ENCODE results near the gene TPCN2. TPM values are rescaled to one million over a fixed set of nuclear protein-coding genes. Genes with fewer than 3 reads are reported as not detected.

TPCN2 gene
- polyA plus RNA-seq, 3 donors: 29.3 to 52.8 (median 31.5) TPM

DNA sequence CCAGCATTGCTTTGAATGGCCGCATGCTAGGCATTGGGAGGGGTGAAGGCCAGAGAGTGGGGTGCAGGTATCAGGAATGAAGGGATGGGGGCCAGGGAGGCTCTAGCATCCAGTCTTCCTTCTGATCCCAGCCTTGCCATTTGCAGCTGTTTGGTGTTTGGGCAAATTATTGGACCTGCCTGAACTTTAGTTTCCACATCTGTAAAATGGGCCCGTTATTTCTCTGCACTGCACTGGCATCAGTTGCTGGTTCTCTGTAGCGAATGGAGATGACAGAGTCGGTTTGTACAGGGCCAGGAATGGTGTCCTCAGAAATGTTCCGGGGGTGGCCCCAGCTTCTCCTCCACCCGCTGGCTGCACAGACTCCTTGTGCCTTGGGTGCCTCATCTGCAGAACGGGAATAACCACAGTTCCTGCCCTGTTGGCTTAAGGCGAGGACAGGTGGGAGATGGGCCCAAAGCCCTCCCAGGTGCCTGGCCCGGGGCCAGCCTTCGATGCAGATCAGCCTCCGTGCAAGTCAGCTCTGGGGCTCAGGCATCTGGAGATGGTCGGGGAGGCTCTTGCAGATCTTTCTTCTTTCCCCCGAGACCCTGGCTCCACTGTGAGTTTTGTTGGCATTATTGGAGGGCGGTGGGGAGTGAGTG is 55.6 kb downstream of the TPCN2 start:
- Histone ChIP-seq H3K79me2 (ENCODE audit: insufficient read depth, low read length) (no peaks in the 10 kb centered on the region), H4K20me1 (ENCODE audit: insufficient read depth, low read length) (peaks cover 9% of the 10 kb centered on the region), H3K4me1 (ENCODE audit: control insufficient read depth in 1 of 2, insufficient read depth in 2 of 2, low read length in 2 of 2) (no peaks in the 10 kb centered on the region), H3K27me3 (ENCODE audit: control insufficient read depth in 2 of 2, insufficient read depth in 2 of 2, low read length in 2 of 2) (peaks cover 0 to under 1% of the 10 kb centered on the region in 2 donors), H3K4me2 (replicated peaks; ENCODE audit: extremely low read depth, low read length, poor library complexity, severe bottlenecking) (no peak overlapping the region), H3K36me3 (replicated peaks in 1 of 2; ENCODE audit: control insufficient read depth in 1 of 2, insufficient read depth in 2 of 2, low read length in 2 of 2) (no peaks in the 10 kb centered on the region), H3K9me3 (replicated peaks in 1 of 2; ENCODE audit: control insufficient read depth in 1 of 2, insufficient read depth in 1 of 2, low read length in 2 of 2) (peaks cover 0 to 10% of the 10 kb centered on the region in 2 donors), H3K9ac (ENCODE audit: insufficient read depth, low read length, poor library complexity, severe bottlenecking) (no peak overlapping the region), H2AFZ (ENCODE audit: insufficient read depth, low read depth, low read length, poor library complexity, severe bottlenecking) (no peak overlapping the region), H3K27ac (ENCODE audit: low read depth in 1 of 2, low read length in 2 of 2) (no peak overlapping the region), H3K4me3 (replicated peaks in 1 of 3; ENCODE audit: low read depth in 2 of 3, low read length in 3 of 3) (no peak overlapping the region)
- WGBS (ENCODE audit: insufficient coverage): 94% methylated on average over 14 of the region's 14 CpGs
- Mint-ChIP-seq H3K4me3 (no peak overlapping the region), H3K4me1 (peaks cover 1% of the 10 kb centered on the region), H3K27ac (no peak overlapping the region), H3K36me3 (no peaks in the 10 kb centered on the region), H3K27me3 (ENCODE audit: low read depth in 3 of 3) (peaks cover 7 to 26% (median 17%) of the 10 kb centered on the region in 3 donors), H3K9me3 (peaks cover 2 to 11% (median 5%) of the 10 kb centered on the region in 7 donors)
- no peak for DNase-seq
- intact Hi-C loops (cut with micrococcal nuclease): no loop called here
- TF ChIP-seq, protein P1, sequence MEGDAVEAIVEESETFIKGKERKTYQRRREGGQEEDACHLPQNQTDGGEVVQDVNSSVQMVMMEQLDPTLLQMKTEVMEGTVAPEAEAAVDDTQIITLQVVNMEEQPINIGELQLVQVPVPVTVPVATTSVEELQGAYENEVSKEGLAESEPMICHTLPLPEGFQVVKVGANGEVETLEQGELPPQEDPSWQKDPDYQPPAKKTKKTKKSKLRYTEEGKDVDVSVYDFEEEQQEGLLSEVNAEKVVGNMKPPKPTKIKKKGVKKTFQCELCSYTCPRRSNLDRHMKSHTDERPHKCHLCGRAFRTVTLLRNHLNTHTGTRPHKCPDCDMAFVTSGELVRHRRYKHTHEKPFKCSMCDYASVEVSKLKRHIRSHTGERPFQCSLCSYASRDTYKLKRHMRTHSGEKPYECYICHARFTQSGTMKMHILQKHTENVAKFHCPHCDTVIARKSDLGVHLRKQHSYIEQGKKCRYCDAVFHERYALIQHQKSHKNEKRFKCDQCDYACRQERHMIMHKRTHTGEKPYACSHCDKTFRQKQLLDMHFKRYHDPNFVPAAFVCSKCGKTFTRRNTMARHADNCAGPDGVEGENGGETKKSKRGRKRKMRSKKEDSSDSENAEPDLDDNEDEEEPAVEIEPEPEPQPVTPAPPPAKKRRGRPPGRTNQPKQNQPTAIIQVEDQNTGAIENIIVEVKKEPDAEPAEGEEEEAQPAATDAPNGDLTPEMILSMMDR (IDR thresholded peaks at IDR 0.05): no peak

DNA sequence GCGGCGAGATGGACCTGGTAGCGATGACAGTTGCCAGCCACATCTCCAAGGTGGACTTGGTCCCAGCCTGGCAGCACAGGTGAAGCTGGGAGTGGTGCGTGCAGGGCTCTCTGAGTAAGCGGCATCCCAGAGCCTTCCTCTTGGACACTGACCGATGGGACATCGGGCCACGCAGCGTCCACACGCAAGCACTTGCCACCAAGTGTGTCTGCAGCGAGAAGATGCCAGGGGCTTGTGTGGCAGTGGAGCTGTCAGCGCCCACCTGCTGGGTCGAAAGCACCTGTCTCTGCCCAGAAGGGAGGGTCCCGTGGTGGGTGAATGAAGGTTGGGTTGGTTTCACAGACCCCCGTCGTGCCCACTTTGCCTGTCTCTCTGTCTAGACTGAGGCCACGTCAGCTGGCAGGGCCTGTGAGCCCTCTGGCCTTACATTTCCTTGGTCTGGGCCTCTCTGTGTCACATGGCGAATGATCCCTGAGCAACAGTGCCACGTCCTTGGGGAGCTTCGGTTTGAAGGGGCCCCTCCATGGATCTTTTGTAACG is 56.2 kb downstream of the TPCN2 start:
- Histone ChIP-seq H3K9ac (ENCODE audit: insufficient read depth, low read length, poor library complexity, severe bottlenecking) (no peak overlapping the region), H2AFZ (ENCODE audit: insufficient read depth, low read depth, low read length, poor library complexity, severe bottlenecking) (no peak overlapping the region), H3K4me2 (replicated peaks; ENCODE audit: extremely low read depth, low read length, poor library complexity, severe bottlenecking) (no peak overlapping the region), H3K27ac (ENCODE audit: low read depth in 1 of 2, low read length in 2 of 2) (no peak overlapping the region), H3K36me3 (replicated peaks in 1 of 2; ENCODE audit: control insufficient read depth in 1 of 2, insufficient read depth in 2 of 2, low read length in 2 of 2) (no peaks in the 10 kb centered on the region), H4K20me1 (ENCODE audit: insufficient read depth, low read length) (peaks cover 3% of the 10 kb centered on the region), H3K79me2 (ENCODE audit: insufficient read depth, low read length) (no peaks in the 10 kb centered on the region), H3K4me1 (ENCODE audit: control insufficient read depth in 1 of 2, insufficient read depth in 2 of 2, low read length in 2 of 2) (no peaks in the 10 kb centered on the region), H3K27me3 (ENCODE audit: control insufficient read depth in 2 of 2, insufficient read depth in 2 of 2, low read length in 2 of 2) (no peaks in the 10 kb centered on the region), H3K4me3 (replicated peaks in 1 of 3; ENCODE audit: low read depth in 2 of 3, low read length in 3 of 3) (no peak overlapping the region), H3K9me3 (replicated peaks in 1 of 2; ENCODE audit: control insufficient read depth in 1 of 2, insufficient read depth in 1 of 2, low read length in 2 of 2) (peaks cover 0 to 10% of the 10 kb centered on the region in 2 donors)
- intact Hi-C loops (cut with micrococcal nuclease): no loop called here
- TF ChIP-seq, protein P1 (IDR thresholded peaks at IDR 0.05): no peak
- H3K36me3 Mint-ChIP-seq: no peaks in the 10 kb centered on the region
- no peak overlapping the region for H3K27ac Mint-ChIP-seq
- no peak overlapping the region for H3K4me3 Mint-ChIP-seq
- peaks cover 2 to 11% (median 5%) of the 10 kb centered on the region in 7 donors for H3K9me3 Mint-ChIP-seq
- H3K27me3 Mint-ChIP-seq (ENCODE audit: low read depth in 3 of 3): peaks cover 7 to 21% (median 14%) of the 10 kb centered on the region in 3 donors
- H3K4me1 Mint-ChIP-seq: no peaks in the 10 kb centered on the region
- WGBS (ENCODE audit: insufficient coverage): 97% methylated on average over 19 of the region's 21 CpGs
- no peak for DNase-seq
